ENCODE measurements around the gene FMO3. TPM values are rescaled to one million over a fixed set of nuclear protein-coding genes. Genes with fewer than 3 reads are reported as not detected.

Gene FMO3
- total RNA-seq, 1 experiment from 2014 or later, result not detected

DNA sequence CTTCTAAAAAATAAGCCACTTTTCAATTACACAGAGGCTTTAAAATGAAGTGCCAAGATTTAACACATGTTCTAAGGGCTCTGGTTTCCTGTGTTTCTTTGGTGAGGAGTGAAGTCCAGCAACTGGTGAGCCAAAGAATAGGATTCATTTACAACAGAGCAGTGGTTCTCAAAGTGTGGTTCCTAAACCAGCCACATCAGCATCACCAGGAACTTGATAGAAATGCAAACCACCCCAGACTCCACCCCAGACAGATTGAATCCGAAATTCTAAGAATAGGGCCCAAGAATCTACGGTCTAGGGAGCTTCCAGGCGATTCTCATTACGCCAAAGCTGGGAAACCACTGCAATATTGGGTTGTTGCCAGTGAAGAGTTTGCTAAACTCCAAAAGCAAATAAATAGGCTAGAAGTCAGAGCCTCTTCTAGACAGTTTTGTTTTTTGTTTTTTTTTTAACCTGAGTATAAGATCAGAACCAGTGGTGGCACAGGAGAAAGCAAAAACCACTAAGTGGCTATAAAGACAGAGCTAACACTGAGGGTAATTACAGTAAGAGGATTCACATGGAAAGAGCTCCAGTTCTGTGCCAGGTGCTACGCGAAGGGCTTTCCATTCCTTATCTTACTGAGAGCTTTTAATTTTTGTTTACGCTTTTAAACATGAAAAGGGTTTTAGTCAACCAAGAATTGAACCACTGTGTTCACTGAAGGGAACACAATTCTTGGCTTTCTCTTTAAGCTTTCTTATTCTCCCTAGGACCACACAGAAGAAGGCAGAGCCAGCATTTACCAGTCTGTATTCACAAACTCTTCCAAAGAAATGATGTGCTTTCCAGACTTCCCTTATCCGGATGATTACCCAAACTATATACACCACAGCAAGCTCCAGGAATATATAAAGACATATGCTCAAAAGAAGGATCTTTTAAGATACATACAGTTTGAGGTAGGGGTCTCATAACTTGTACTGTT, 52.0 kb downstream of the FMO3 start:
- in situ Hi-C loops (cut with HindIII; ENCODE audit: low pct_unique_long_range_greater_than_20kb, low sequenced_read_pairs), result no loop called here
- DNase-seq (ENCODE audit: low read depth), result no peak

DNA sequence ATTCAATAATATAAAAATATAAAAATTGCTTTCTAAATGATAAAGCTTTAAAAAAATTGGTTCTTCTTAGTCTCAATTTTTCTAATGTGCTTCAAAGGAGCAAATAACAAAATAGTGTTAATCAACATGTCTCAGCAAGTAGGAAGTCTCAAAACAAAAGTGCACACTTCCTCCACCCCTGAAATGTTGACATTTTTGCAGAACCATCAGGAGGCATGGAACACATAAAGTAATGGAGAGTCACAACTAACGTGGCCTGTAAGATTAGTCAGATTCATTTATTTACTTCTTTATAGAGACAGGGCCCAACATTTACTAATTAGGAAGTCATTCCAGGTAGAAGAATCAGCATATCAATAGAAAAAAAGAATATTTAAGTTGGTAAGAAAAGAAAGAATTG, 59.5 kb downstream of the FMO3 start:
- no peak for DNase-seq (ENCODE audit: low read depth)
- in situ Hi-C loops (cut with HindIII; ENCODE audit: low pct_unique_long_range_greater_than_20kb, low sequenced_read_pairs), result no loop called here

DNA sequence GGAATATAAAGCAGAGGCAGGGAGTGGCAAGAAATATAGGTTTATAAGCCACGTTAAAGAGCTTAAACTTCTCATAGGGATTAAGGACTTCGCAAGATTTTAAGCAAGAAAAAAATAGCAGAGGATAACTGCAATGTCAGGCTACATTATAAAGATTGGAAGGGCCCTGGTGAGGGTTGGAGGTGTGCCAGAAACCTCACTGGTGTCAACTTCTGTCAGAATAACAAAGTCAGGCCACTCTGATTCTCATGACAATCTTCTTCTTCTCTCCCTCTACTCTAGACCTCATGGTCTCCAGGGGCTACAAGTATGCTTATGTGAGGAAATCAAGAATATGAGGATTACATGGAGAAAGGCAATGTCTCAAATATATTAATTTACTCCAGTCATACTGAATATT, 61.8 kb downstream of the FMO3 start:
- in situ Hi-C loops (cut with HindIII; ENCODE audit: low pct_unique_long_range_greater_than_20kb, low sequenced_read_pairs), result no loop called here
- no peak for DNase-seq (ENCODE audit: low read depth)

DNA sequence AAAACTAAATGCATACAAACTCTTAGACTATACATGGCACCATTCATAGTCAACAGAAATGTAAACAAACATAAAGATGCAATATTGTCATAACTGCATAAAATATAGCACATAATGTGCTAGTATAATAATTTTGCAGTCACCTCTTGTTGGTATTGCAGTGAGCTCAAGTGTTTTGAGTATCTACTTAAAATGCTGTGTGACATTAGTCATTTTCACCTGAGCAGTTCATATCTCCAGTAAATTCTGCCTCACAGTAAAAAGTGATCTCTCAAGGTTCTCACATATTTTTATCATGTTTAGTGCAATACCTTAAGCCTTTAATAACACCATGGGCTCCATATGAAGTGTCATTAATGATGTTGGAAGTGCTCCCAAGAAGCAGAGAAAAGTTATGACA, 64.8 kb downstream of the FMO3 start:
- in situ Hi-C loops (cut with HindIII; ENCODE audit: low pct_unique_long_range_greater_than_20kb, low sequenced_read_pairs), result no loop called here
- DNase-seq (ENCODE audit: low read depth), result no peak

DNA sequence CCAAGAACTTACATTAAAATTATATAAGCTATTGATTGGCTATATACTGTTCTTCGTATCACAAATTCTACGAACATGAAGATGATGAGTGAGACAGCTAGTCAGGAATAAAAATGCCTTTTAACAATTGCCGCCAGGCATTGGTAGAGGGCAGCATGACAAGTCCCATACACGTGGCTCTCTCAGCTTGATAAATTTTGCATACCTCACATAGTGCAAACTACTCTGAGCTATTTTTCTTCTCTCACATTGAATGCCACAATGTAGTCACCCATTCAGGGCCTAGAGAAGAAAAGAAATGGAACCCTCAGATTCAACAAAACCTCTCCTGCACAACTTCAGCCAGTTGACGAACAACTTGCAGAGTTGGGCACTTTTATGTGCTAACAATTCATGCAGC, 67.4 kb downstream of the FMO3 start:
- DNase-seq (ENCODE audit: low read depth), result no peak
- in situ Hi-C loops (cut with HindIII; ENCODE audit: low pct_unique_long_range_greater_than_20kb, low sequenced_read_pairs), result no loop called here

DNA sequence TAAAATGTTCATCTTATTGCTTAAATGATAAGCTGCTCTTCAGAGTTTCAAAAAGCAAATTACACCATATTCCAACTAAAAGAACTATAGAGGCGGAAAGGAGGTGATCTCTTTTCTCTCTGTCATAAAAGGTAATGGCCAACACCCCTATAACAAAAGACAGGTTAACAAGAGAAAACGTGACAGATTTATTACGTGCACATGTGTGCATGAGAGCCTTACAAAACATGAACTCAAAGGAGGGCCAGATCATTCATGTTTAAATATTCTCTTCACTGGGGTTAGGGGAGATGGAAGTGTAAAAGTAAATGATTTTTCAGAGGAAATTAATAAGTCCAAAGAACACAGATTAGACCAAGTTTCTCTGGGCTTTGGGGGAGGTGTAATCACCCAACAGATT, 67.8 kb downstream of the FMO3 start:
- no peak for DNase-seq (ENCODE audit: low read depth)

DNA sequence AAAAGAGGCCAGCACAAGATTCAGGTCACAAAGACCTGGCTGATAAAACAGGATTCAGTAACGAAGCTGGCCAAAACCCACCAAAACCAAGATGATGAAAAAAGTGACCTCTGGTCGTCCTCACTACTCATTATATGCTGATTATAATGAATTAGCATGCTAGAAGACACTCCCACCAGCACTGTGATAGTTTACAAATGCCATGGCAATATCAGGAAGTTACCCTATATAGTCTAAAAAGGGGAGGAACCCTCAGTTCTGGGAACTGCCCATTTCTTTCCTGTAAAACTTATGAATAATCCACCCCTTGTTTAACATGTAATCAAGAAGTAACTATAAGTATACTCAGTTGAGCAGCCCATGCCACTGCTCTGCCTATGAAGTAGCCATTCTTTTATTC, 68.4 kb downstream of the FMO3 start:
- DNase-seq (ENCODE audit: low read depth), result no peak
- in situ Hi-C loops (cut with HindIII; ENCODE audit: low pct_unique_long_range_greater_than_20kb, low sequenced_read_pairs), result no loop called here

More for the DNA sequence above, 67.8 kb downstream of the FMO3 start:
- in situ Hi-C loops (cut with HindIII; ENCODE audit: low pct_unique_long_range_greater_than_20kb, low sequenced_read_pairs), result no loop called here

DNA sequence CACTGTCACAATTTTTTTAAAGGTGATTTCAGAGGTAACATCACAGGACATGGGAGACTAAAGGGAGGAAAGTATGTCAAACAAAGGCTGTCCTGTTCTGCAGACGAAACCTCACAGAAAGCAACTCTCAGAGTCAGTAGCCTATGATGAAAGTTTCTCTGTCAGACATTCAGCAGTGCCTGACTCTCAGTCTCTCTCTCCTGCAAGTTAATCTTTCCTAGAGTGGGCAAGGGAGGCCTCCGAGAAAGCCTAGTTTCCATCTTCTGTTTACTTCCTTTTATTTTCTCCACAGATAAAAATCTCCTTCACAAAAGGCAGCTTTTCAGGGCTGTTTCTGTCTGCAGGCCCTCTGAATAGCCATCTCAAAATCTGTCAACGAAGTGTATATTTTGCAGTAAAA, 69.5 kb downstream of the FMO3 start:
- in situ Hi-C loops (cut with HindIII; ENCODE audit: low pct_unique_long_range_greater_than_20kb, low sequenced_read_pairs), result no loop called here
- no peak for DNase-seq (ENCODE audit: low read depth)

DNA sequence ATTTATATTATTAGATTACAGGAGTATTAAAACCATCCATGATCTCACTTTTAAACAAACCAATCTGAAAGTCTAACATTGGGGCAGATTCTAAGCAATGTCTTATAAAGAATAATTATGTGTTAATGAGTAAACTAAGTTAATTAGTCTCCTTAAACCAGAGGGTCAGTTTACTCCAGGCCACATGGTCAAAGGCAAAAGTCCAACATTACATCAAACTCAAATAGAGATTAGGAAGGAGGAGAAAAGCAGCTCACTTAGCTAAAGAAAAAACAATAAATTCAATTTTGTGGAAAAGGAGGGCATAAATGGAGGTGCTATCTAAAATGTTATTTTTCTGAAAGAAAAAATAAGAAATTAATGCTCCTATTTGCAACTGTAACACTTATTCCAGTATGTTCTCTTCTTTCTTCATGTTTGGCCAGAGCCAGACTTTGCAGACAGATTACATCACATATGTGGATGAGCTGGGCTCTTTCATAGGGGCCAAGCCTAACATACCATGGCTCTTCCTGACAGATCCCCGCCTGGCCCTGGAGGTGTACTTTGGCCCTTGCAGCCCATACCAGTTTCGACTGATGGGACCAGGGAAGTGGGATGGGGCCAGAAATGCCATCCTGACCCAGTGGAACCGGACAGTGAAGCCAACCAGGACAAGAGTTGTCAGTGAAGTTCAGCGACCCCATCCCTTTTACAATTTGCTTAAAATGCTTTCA, 70.1 kb downstream of the FMO3 start:
- in situ Hi-C loops (cut with HindIII; ENCODE audit: low pct_unique_long_range_greater_than_20kb, low sequenced_read_pairs), result no loop called here

DNA sequence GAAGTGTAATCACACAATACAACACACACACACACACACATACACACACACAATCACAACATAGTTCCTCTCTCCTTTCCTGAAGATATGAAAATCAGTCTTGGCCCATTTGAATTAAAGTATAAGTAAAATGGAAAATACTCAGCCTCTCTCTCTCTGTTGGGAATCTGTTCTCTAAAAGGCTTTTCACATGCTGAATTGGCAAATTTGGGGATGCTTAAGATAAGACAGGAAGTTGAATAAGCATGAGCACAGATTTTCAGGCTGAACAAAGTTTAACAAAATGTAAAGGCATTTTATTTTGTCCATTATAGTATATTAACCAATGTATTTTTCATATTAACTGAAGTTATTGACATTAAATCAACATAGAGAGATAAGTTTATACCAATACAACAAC, 70.7 kb downstream of the FMO3 start:
- DNase-seq (ENCODE audit: low read depth), result no peak
- in situ Hi-C loops (cut with HindIII; ENCODE audit: low pct_unique_long_range_greater_than_20kb, low sequenced_read_pairs), result no loop called here

More for the DNA sequence above, 70.1 kb downstream of the FMO3 start:
- DNase-seq (ENCODE audit: low read depth), result no peak

DNA sequence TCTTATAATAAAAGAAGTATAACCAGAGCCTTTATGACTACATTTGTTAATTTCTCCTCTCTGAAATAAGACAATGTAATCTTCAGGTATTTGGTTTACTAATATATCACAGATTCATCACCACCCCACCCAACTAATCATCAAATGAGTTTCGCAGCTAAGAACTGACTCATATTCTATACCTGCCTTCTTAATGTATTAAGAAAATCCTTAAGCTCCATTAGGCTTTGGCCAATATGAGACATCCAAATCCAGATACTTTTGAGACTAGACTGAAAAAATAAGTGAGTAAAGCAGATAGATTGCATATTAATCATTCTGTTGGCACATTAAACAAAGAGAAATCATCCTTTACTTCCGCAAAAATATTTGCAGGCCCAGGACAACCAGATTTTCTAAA, 75.7 kb downstream of the FMO3 start:
- in situ Hi-C loops (cut with HindIII; ENCODE audit: low pct_unique_long_range_greater_than_20kb, low sequenced_read_pairs), result no loop called here
- no peak for DNase-seq (ENCODE audit: low read depth)

Other genes starting within 250 kb of the FMO3 start
- not detected in 2 replicates for gene MROH9, start 155.4 kb upstream of the FMO3 start, total RNA-seq (2014; rRNA removed; shearing (Covaris generic); ENCODE audit: low replicate concordance)
- gene FMO2, start 94.4 kb downstream of the FMO3 start, total RNA-seq (2014; rRNA removed; shearing (Covaris generic); ENCODE audit: low replicate concordance), result not detected in 2 replicates
- gene FMO1, start 157.6 kb downstream of the FMO3 start, total RNA-seq (2014; rRNA removed; shearing (Covaris generic); ENCODE audit: low replicate concordance), result not detected in 2 replicates
- 0.32 and 2.0 TPM in 2 replicates for gene FMO4, start 223.3 kb downstream of the FMO3 start, total RNA-seq (2014; rRNA removed; shearing (Covaris generic); ENCODE audit: low replicate concordance)

All from Caki2 (cell line).